ENCODE data around the gene SETBP1.

SETBP1 gene

GRCh38 chr18:44900627-44901026, 219.9 kb downstream of the SETBP1 start:
- no peak for DNase-seq (ENCODE audit: low read depth, low spot score)

- DNase-seq (ENCODE audit: low read depth, low spot score): no peak
Measured at GRCh38 chr18:44901283-44901682, 220.6 kb downstream of the SETBP1 start.

- no peak for DNase-seq (ENCODE audit: low read depth, low spot score)
Measured at GRCh38 chr18:44903327-44903726, 222.6 kb downstream of the SETBP1 start.

- DNase-seq (ENCODE audit: low read depth, low spot score): no peak
Measured at GRCh38 chr18:44904768-44905167, 224.1 kb downstream of the SETBP1 start.

- DNase-seq (ENCODE audit: low read depth, low spot score): no peak
Measured at GRCh38 chr18:44909191-44909719, 228.6 kb downstream of the SETBP1 start.

GRCh38 chr18:44911260-44911659, 230.6 kb downstream of the SETBP1 start:
- DNase-seq (ENCODE audit: low read depth, low spot score): no peak

- no peak for DNase-seq (ENCODE audit: low read depth, low spot score)
Measured at GRCh38 chr18:44911773-44912172, 231.1 kb downstream of the SETBP1 start.

- DNase-seq (ENCODE audit: low read depth, low spot score): no peak
Measured at GRCh38 chr18:44912740-44913478, 232.2 kb downstream of the SETBP1 start.

- DNase-seq (ENCODE audit: low read depth, low spot score): no peak
Measured at GRCh38 chr18:44914028-44914427, 233.3 kb downstream of the SETBP1 start.

GRCh38 chr18:44915213-44915612, 234.5 kb downstream of the SETBP1 start:
- DNase-seq (ENCODE audit: low read depth, low spot score): no peak

GRCh38 chr18:44915661-44916060, 235.0 kb downstream of the SETBP1 start:
- DNase-seq (ENCODE audit: low read depth, low spot score): no peak

- no peak for DNase-seq (ENCODE audit: low read depth, low spot score)
Measured at GRCh38 chr18:44916429-44917207, 235.9 kb downstream of the SETBP1 start.

GRCh38 chr18:44917216-44918141, 236.8 kb downstream of the SETBP1 start:
- no peak for DNase-seq (ENCODE audit: low read depth, low spot score)

- no peak for DNase-seq (ENCODE audit: low read depth, low spot score)
Measured at GRCh38 chr18:44918142-44918476, 237.4 kb downstream of the SETBP1 start.

GRCh38 chr18:44920441-44920840, 239.8 kb downstream of the SETBP1 start:
- no peak for DNase-seq (ENCODE audit: low read depth, low spot score)

- no peak for DNase-seq (ENCODE audit: low read depth, low spot score)
Measured at GRCh38 chr18:44921974-44922373, 241.3 kb downstream of the SETBP1 start.

- no peak for DNase-seq (ENCODE audit: low read depth, low spot score)
Measured at GRCh38 chr18:44922968-44923367, 242.3 kb downstream of the SETBP1 start.

GRCh38 chr18:44924785-44925499, 244.3 kb downstream of the SETBP1 start:
- no peak for DNase-seq (ENCODE audit: low read depth, low spot score)

GRCh38 chr18:44927127-44927849, 246.6 kb downstream of the SETBP1 start:
- DNase-seq (ENCODE audit: low read depth, low spot score): no peak

GRCh38 chr18:44934901-44935300, 254.2 kb downstream of the SETBP1 start:
- no peak for DNase-seq (ENCODE audit: low read depth, low spot score)

- DNase-seq (ENCODE audit: low read depth, low spot score): no peak
Measured at GRCh38 chr18:44935455-44935854, 254.8 kb downstream of the SETBP1 start.

Data from ELF-1 (cell line).